NCI-H1436 (cell line): ENCODE results near the gene PIM2.
A peak's percentile ranks its signal among the peaks of the same experiment; 100 is the strongest.
"Not testable (repeated sequence)": the region's sequence is repeated elsewhere in the genome, so short reads cannot be mapped to it uniquely, and the experiment has no call there.

Experiments used
- DNase-seq: peaks from one replicate; lab custom pipeline; 2025; lab: John Stamatoyannopoulos, UW

The PIM2 gene

DNA sequence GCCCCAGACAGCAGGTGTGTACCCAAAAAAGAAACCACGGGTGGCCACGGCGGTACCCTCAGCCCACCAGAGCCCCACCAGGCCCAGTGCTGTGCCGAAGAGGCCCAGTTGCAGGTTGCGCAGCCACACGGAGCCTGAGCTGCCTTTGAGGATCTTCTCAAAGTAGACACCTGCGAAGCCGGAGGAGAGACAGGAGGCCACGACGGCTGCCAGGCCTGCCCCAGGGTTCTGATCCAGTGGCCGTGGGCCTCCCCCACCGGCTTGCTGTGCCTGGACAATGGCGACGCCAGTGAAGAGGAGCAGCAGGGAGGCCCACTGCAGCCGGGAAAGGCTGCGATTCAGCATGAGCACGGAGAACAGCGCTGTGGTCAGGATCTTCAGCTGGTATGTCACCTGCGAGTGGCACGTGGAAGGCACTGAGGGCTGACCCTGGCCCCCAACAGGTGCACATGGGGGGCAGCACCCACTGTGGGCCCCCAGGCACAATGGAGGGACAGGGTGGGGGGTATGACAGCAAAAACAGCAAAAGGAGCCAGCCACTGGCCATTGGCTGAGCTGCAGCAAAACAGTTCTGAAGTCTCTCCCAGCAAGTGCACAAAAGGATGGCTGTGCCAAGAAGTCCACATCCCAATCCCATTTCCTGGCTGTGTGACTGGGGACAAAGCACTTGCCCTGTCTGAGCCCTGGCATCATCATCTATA is 13.6 kb downstream of the PIM2 start:
- no peak for DNase-seq

GRCh38 chrX:48904626-48905025 is 14.2 kb downstream of the PIM2 start:
- DNase-seq = no peak

- no peak for DNase-seq
Measured at GRCh38 chrX:48904180-48904579, 14.6 kb downstream of the PIM2 start.

GRCh38 chrX:48903290-48903689 is 15.5 kb downstream of the PIM2 start:
- DNase-seq = no peak

GRCh38 chrX:48902776-48903175 is 16.0 kb downstream of the PIM2 start:
- DNase-seq = no peak

- DNase-seq = no peak
Measured at GRCh38 chrX:48902135-48902534, 16.7 kb downstream of the PIM2 start.

DNA sequence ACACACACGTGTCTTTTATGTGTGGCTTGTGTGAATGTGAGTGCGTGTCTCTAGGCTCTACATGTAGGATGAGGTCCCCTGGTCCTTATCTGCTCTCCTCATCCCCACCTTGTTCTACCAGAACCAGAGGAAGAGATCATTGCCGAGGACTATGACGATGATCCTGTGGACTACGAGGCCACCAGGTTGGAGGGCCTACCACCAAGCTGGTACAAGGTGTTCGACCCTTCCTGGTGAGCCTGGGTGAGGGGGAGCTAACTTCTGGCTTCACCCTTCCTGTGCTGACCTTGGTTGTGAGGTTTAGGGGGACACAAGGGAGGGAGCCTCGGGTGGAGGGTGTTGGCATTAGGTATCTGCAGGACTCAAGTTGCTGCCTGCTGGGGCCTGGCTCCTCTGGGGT is 17.8 kb downstream of the PIM2 start:
- no peak for DNase-seq

GRCh38 chrX:48899078-48899410 is 19.8 kb downstream of the PIM2 start:
- no peak for DNase-seq

DNA sequence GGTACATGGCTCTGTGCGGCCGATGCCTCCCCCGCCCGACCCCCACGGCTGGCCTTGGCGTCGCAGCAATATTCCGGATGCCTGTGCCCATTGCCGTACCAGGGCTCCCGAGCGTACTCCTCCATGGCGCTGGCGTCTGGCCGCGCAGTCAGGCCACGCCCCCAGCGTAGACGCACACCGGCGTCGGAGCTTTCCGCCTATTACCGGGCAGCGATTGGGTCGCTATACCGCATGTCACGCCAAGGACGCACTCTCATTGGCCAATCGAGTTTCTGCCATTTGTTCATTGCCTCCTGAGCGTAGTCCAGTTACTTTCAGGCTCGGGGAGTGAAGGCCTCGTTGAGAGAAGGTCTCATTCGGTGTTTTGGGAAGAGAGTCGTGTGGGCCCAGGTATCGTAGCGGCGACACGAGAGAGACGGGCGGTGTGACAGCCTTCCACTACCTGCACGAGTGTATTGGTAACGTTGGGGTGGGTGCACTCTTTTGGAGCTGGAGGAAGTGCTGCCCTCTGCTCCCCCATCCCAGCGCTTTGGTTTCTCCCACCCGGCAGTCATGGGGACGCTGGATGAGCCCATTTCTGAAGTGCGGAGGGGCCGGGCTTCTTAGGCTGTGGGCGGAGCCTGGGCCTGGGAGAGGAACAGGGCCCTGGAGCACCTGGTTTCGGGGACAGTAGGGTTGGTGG is 21.1 kb downstream of the PIM2 start, which contains the start of the genes PQBP1 and TIMM17B:
Gene PQBP1, plus strand, starts transcription at position 306 of the 682 bp plus-strand sequence. CDS start 580 bp downstream, outside the sequence.
Gene TIMM17B, minus strand, starts transcription at position 144 of the 682 bp plus-strand sequence. Its CDS starts 19 bp downstream, at position 125.
- peak; percentile 89 for DNase-seq

GRCh38 chrX:48897157-48897624 is 21.6 kb downstream of the PIM2 start:
- DNase-seq = peak; percentile 68

- no peak for DNase-seq
Measured at GRCh38 chrX:48896611-48897011, 22.2 kb downstream of the PIM2 start.

DNA sequence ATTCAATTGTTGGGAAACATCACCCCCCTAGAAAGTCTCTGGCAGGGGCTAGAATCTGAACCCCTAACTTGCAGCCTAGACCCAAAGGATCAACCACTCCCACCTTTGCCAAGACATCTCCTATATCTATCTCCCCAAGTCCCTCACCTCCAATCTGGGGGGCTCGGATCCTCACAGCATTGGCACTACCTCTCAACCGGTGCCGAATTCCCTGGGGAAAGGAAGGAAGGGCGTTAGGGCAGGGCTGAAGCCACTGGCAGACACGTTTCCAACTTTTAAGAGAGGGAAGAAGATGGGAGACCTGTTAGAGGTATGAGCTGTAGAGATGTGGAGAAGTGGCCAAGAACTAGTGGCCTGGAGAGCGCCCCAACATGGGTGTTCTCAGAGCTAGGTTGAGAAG is 23.9 kb downstream of the PIM2 start:
- DNase-seq = no peak

DNA sequence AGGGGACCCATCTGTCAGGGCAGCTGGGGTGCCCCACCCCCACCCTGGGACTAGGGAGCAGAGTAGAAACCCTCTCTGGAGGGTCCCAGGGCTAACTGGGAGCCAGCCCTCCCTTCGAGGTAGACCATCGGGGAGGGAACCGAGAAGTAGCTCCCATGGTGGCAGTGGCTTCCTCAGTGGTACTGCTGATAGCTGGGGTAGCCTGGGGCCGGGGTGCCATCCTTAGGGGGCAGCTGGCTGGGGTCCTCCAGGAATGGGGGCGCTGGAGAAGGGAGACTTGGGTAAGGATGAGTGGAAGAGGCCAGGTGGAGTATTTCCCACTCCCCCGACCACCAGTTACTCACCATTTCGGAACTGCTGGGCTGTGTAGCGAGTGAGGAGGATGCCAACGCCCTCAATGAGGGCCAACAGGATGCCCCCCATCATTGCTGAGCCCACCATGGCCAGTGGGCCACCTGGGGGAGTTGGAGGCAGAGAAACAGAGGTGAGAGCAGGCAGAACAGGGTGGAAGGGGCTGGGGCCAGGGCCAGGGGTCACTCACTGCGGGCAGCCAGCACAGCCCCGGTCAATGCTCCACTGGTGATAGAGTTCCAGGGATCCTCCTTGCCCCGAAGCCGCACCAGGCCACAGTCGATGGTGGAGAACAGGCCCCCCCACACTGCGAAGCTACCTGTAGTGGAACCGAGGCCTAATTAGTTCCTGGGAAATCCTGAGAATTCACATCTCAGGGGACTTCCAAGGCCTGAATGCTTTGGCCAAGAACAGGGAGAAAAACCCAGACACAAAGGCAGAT is 25.1 kb downstream of the PIM2 start:
- DNase-seq = no peak

DNA sequence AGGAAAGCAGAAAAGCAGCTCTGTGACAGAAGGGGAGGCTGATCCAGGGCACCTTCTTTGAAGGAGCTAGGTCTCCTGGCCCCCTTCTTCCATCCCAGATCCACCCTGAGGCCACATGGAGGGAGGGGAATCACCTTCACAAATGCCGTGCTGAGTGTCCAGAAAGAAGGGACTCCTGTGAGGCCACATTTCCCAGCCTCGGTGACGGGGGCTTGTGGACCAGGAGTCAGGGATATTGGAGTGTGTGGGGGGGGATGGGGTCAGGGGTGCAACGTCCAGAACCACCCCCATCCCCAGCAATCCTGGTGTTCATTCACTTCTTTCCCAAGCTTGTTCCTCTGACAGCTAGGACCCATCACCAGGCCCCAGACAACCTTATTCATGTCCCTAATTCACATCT is 25.9 kb downstream of the PIM2 start:
- DNase-seq = no peak

DNA sequence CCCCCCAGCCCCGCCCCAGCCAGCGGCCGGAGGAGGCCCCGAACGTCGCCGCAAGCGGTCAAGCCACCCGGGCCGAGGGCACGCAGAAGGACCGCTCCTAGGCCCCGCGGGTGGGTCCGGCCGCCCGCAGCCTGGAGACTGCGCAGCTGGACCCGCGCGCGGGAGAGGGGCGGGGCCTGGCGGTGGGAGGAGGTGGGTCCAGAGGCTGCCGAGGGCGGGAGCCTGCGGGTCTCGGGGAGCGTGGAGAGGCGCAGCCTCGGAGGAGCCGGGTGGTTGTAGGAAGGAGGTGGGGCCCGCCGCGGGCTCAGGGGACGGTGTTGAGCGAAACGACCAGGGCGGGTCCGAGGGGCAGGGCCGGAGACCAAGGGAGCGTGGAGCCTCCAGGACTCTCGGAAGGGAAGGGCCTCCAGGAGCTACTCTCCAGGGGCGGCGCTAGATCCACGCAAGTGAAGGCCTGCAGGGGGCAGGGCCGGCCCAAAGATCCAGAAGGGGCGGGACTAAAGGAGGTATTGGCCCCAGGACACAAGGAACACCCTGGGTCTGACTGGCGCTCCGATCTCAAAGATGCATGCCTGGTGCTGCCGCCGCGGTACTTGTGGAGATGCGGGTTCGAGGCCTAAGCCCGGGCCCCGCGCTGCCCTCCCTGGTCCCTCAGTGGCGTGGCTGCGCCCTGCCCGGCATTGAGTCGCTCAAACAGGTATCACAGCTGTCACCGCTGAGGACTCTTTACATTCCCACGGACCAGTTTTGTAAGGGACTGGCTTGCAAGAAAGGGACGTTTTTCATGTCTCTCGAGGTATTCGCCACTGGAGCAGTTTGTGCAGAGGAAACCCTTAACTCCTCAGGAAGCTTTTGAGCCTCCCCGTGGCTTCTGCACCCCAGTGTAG is 27.2 kb downstream of the PIM2 start:
- DNase-seq = peak; percentile 78

- DNase-seq = no peak
Measured at GRCh38 chrX:48890934-48891401, 27.9 kb downstream of the PIM2 start.

GRCh38 chrX:48890296-48890925 is 28.4 kb downstream of the PIM2 start:
- no peak for DNase-seq

GRCh38 chrX:48886586-48886985 is 32.2 kb downstream of the PIM2 start:
- DNase-seq = not testable (repeated sequence)

DNA sequence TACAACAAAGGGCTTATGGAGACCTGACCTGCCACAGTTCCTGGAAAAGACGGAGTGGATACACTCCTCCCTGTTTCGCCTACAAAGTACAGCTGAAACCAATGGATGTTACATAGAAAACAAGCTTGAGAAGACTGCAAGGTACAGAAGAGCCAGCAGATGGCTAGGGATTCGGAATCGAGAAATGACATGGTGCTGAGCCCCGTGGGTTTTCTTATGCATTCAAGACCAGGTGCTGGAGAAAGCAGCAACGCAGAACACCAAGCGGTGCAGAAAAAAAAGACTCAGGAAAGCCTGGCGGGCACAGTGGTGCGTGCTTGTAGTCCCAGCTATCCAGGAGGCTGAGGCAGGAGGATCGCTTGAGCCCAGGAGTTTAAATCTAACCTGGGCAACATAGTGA is 35.1 kb downstream of the PIM2 start:
- no peak for DNase-seq

- DNase-seq = not testable (repeated sequence)
Measured at GRCh38 chrX:48876944-48877343, 41.9 kb downstream of the PIM2 start.

- not testable (repeated sequence) for DNase-seq
Measured at GRCh38 chrX:48872017-48872416, 46.8 kb downstream of the PIM2 start.
